Activated CD4-positive, alpha-beta T cell treated with anti-CD3 and anti-CD28 coated beads, Interleukin-2, amount 10 ng/mL, durations not matched to agents 7 days and 5 days (primary cell): ENCODE measurements around the gene PRPF8. TPM values are rescaled to one million over a fixed set of nuclear protein-coding genes. Genes with fewer than 3 reads are reported as not detected.
A peak's percentile ranks its signal among the peaks of the same experiment; 100 is the strongest.
"Not testable (repeated sequence)": the region's sequence is repeated elsewhere in the genome, so short reads cannot be mapped to it uniquely, and the experiment has no call there.

Source experiments
- CTCF ChIA-PET: fragments of 350-600 bp; sonication (Branson Sonifier 250); formaldehyde crosslinking; loops from one replicate; lab custom pipeline; 2021; ENCODE audit warnings: antibody characterized with exemption; lab: Charles Lee
- POLR2A ChIA-PET: fragments of 350-600 bp; sonication (Branson Sonifier 250); formaldehyde crosslinking; loops from one replicate; lab custom pipeline; 2021; ENCODE audit warnings: antibody characterized with exemption; lab: Charles Lee
- DNase-seq: peaks from one replicate; pipeline ENCODE4 v3.0.0-alpha.2; 2020
- H3K27ac Mint-ChIP-seq: one replicate; pipeline ENCODE4 v1.8.0; 2021; ENCODE audit warnings: mild to moderate bottlenecking, moderate library complexity, mixed read lengths
- H3K27me3 Mint-ChIP-seq: one replicate; pipeline ENCODE4 v1.8.0; 2021; ENCODE audit warnings: mixed read lengths
- H3K36me3 Mint-ChIP-seq: one replicate; pipeline ENCODE4 v1.8.0; 2021; ENCODE audit warnings: low read depth, mixed read lengths
- H3K4me1 Mint-ChIP-seq: one replicate; pipeline ENCODE4 v1.8.0; 2021; ENCODE audit warnings: mixed read lengths
- H3K4me3 Mint-ChIP-seq: one replicate; pipeline ENCODE4 v1.8.0; 2021; ENCODE audit warnings: mild to moderate bottlenecking, moderate library complexity, mixed read lengths
- H3K9me3 Mint-ChIP-seq: one replicate; pipeline ENCODE4 v1.8.0; 2021; ENCODE audit warnings: mixed read lengths
- total RNA-seq, 2 experiments: library from RNA; stranded (reverse); gene quantifications; one replicate each; pipeline ENCODE4 v1.2.3, GENCODE V29; 2021

The PRPF8 gene
- total RNA-seq, 2 experiments from 2014 or later, result 302 to 316 TPM

DNA sequence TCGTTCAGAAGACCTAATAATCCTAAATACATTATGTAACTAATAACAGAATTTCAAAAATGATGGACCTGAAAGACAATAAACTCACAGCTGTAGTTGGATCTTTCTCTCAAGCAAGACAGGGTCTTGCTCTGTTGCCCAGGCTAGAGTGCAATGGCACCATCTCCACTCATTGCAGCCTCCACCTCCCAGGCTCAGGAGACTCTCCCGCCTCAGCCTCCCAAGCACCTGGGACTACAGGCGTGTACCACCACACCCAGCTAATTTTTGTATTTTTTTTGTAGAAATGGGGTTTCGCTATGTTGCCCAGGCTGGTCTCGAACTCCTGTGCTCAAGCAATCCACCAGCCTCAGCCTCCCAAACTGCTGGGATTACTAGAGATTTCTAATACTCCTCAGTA lies 20.7 kb downstream of the PRPF8 start:
- peaks cover 53% of the 10 kb centered on the region for H3K36me3 Mint-ChIP-seq
- H3K27me3 Mint-ChIP-seq, DNase-seq, H3K4me1 Mint-ChIP-seq, H3K9me3 Mint-ChIP-seq, POLR2A ChIA-PET, H3K4me3 Mint-ChIP-seq: not testable (repeated sequence)
- CTCF ChIA-PET, result interaction anchor here (0.6 to 4.1 kb wide), 3 partner anchors 13 to 88 kb away, joined by 3 to 29 read pairs (median 3); partner anchors contain the start of gene RILP
- H3K27ac Mint-ChIP-seq, result peak overlapping the region; percentile 14

DNA sequence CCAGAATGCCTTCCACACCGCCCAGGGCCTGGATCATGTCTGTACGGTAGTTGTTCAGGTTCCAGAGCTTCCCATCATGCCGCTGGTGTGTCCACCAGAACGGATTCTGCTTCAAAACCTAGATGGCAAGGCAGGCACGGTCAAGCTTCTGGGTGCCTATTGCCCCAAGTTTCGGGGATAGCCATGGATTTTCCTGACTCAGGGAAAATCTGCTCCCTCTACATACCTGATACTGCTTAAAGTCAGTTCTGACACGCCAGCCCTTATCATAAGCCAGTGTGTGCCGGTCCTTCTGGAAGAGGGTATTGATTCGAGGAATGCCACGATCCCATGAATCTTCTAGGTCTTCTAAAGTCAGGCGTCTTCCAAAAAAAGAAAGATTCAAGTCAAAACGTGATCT lies 23.6 kb downstream of the PRPF8 start:
- Mint-ChIP-seq H3K27ac (no peak overlapping the region), H3K4me1 (peaks cover 1% of the 10 kb centered on the region), H3K9me3 (no peaks in the 10 kb centered on the region), H3K27me3 (no peaks in the 10 kb centered on the region), H3K4me3 (no peak overlapping the region), H3K36me3 (peaks cover 59% of the 10 kb centered on the region)
- DNase-seq, result no peak
- ChIA-PET POLR2A (no interaction called here), CTCF (interaction anchor here (0.6 to 4.1 kb wide), 5 partner anchors 8 to 15 kb away, joined by 3 to 29 read pairs (median 4); partner anchors contain the start of gene RILP)

- no peak overlapping the region for H3K4me3 Mint-ChIP-seq
Measured at GRCh38 chr17:1658100-1658499, 26.6 kb downstream of the PRPF8 start.

DNA sequence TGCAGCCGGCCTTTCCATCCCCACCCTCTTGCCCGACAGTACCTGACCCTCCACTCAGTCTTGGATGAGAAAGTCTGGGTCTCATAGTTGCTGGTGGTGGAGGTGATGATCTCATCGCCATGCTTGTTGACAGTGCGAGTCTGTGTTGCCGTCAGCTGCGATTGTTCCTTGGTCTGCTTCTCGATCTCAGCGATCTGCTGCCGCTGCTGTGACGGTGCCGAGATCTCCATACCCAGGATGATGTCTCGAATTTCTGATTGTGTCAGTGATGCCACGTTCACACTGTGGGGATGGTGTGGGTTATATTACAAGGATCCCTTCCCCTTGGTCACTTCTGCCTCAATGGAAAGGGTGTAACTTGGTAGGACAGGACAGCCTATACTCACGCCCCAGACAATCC lies 30.9 kb downstream of the PRPF8 start:
- Mint-ChIP-seq H3K36me3 (peaks cover 64% of the 10 kb centered on the region), H3K4me1 (peaks cover 4% of the 10 kb centered on the region), H3K4me3 (no peak overlapping the region), H3K27me3 (no peaks in the 10 kb centered on the region), H3K27ac (no peak overlapping the region), H3K9me3 (no peaks in the 10 kb centered on the region)
- DNase-seq, result no peak
- ChIA-PET POLR2A (no interaction called here), CTCF (interaction anchor here (2.7 kb wide), 1 partner anchor 16 kb away, joined by 14 read pairs; no protein-coding TSS in a partner anchor)

More at GRCh38 chr17:1658100-1658499, 26.6 kb downstream of the PRPF8 start:
- Mint-ChIP-seq H3K27me3 (no peaks in the 10 kb centered on the region), H3K9me3 (no peaks in the 10 kb centered on the region), H3K27ac (no peak overlapping the region), H3K4me1 (peaks cover 1% of the 10 kb centered on the region), H3K36me3 (peaks cover 80% of the 10 kb centered on the region)
- DNase-seq, result no peak
- ChIA-PET CTCF (interaction anchor here (0.8 to 1.6 kb wide), 7 partner anchors 9 to 222 kb away, joined by 3 to 7 read pairs (median 5); partner anchors contain the start of gene SCARF1), POLR2A (no interaction called here)

- POLR2A ChIA-PET, DNase-seq, H3K9me3 Mint-ChIP-seq, H3K4me3 Mint-ChIP-seq, H3K27me3 Mint-ChIP-seq, H3K4me1 Mint-ChIP-seq, H3K27ac Mint-ChIP-seq: not testable (repeated sequence)
- peaks cover 55% of the 10 kb centered on the region for H3K36me3 Mint-ChIP-seq
- CTCF ChIA-PET, result interaction anchor here (0.6 to 2.7 kb wide), 4 partner anchors 8 to 643 kb away, joined by 4 to 14 read pairs (median 7); no protein-coding TSS in a partner anchor
Measured at GRCh38 chr17:1652794-1653193, 31.9 kb downstream of the PRPF8 start.

- Mint-ChIP-seq H3K36me3 (peaks cover 47% of the 10 kb centered on the region), H3K4me1 (peaks cover 11% of the 10 kb centered on the region), H3K9me3 (no peaks in the 10 kb centered on the region), H3K27ac (no peak overlapping the region), H3K27me3 (no peaks in the 10 kb centered on the region), H3K4me3 (no peak overlapping the region)
- POLR2A ChIA-PET, result no interaction called here
- CTCF ChIA-PET, result interaction anchor here (1.1 to 2.7 kb wide), 4 partner anchors 9 to 66 kb away, joined by 3 to 14 read pairs (median 6); no protein-coding TSS in a partner anchor
- no peak for DNase-seq
Measured at GRCh38 chr17:1651559-1651844, 33.2 kb downstream of the PRPF8 start.

GRCh38 chr17:1650731-1651558 lies 33.7 kb downstream of the PRPF8 start:
- H3K27me3 Mint-ChIP-seq, result no peaks in the 10 kb centered on the region
- no peak overlapping the region for H3K27ac Mint-ChIP-seq
- ChIA-PET POLR2A (no interaction called here), CTCF (interaction anchor here (0.6 to 2.7 kb wide), 7 partner anchors 10 to 344 kb away, joined by 3 to 18 read pairs (median 4); partner anchors contain the start of gene SLC43A2)
- H3K4me1 Mint-ChIP-seq, result peaks cover 14% of the 10 kb centered on the region
- H3K9me3 Mint-ChIP-seq, result no peaks in the 10 kb centered on the region
- H3K36me3 Mint-ChIP-seq, result peaks cover 42% of the 10 kb centered on the region
- DNase-seq, result no peak
- H3K4me3 Mint-ChIP-seq, result no peak overlapping the region

- no peaks in the 10 kb centered on the region for H3K9me3 Mint-ChIP-seq
- ChIA-PET CTCF (interaction anchor here (0.6 to 3.0 kb wide), 29 partner anchors 9 to 394 kb away, joined by 3 to 29 read pairs (median 4); partner anchors contain the start of genes INPP5K, PRPF8 and SLC43A2), POLR2A (interaction anchor here (0.9 kb wide), 1 partner anchor 18 kb away, joined by 3 read pairs; no protein-coding TSS in a partner anchor)
- H3K4me3 Mint-ChIP-seq, result peak within 1 kb of the TSS; percentile 66
- DNase-seq, result no peak
- peaks cover 35% of the 10 kb centered on the region for H3K36me3 Mint-ChIP-seq
- no peaks in the 10 kb centered on the region for H3K27me3 Mint-ChIP-seq
- H3K27ac Mint-ChIP-seq, result peak within 1 kb of the TSS; percentile 72
- peaks cover 23% of the 10 kb centered on the region for H3K4me1 Mint-ChIP-seq
Measured at GRCh38 chr17:1649844-1650501, 34.7 kb downstream of the PRPF8 start, which contains the start of gene RILP. Gene RILP, minus strand, starts transcription at chr17:1649866. Its CDS starts 62 bp downstream, at chr17:1649804.

DNA sequence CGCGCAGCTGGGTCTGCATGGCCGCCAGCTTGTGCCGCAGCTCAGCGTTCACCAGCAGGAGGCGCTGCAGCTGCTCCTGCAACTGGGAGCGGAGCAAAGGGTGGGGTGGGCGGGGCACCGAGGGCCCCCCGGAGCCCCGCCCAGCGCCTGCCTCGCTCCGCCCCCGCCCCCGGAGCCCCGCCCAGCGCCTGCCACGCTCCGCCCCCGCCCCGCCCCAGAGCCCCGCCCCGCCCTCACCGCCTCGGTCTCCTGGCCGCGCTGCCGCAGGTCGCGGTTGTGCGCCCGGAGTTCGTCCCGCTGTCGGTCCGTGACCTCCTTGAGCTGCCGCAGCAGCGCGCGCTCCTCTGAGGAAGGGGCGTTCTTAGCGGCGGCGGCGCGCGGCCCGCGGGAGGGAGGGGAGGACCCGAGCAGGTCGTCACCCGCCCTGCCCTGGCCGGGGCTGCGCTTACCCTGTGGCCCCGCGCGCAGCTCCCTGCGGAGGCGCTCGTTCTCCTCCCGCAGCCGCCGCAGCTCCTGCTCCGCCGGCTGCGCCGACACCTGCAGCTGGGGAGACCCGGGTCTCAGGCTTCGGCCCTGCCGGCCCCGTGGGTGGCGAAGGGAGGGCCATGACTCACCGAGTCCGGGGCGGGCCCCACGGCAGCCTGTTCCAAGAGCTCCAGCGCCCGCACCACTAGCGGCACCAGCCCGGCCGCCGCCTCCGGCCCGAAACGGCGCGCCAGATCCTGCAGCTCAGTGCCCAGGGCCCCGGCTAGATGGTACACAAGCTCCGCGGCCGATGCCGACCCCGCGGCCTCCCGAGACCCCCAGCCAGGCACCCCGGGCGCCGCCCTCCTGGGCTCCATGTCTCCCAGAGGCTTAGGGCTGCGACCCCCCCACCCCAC lies 35.5 kb downstream of the PRPF8 start:
- Mint-ChIP-seq H3K4me1 (peaks cover 31% of the 10 kb centered on the region), H3K4me3 (peak overlapping the region; percentile 61), H3K36me3 (peaks cover 29% of the 10 kb centered on the region), H3K27me3 (no peaks in the 10 kb centered on the region), H3K9me3 (no peaks in the 10 kb centered on the region), H3K27ac (peak overlapping the region; percentile 72)
- CTCF ChIA-PET, result interaction anchor here (0.6 to 3.0 kb wide), 34 partner anchors 9 to 457 kb away, joined by 3 to 29 read pairs (median 4); partner anchors contain the start of genes INPP5K, PRPF8 and SLC43A2
- peak; percentile 94 for DNase-seq
- POLR2A ChIA-PET, result interaction anchor here (0.9 kb wide), 1 partner anchor 19 kb away, joined by 3 read pairs; no protein-coding TSS in a partner anchor

DNA sequence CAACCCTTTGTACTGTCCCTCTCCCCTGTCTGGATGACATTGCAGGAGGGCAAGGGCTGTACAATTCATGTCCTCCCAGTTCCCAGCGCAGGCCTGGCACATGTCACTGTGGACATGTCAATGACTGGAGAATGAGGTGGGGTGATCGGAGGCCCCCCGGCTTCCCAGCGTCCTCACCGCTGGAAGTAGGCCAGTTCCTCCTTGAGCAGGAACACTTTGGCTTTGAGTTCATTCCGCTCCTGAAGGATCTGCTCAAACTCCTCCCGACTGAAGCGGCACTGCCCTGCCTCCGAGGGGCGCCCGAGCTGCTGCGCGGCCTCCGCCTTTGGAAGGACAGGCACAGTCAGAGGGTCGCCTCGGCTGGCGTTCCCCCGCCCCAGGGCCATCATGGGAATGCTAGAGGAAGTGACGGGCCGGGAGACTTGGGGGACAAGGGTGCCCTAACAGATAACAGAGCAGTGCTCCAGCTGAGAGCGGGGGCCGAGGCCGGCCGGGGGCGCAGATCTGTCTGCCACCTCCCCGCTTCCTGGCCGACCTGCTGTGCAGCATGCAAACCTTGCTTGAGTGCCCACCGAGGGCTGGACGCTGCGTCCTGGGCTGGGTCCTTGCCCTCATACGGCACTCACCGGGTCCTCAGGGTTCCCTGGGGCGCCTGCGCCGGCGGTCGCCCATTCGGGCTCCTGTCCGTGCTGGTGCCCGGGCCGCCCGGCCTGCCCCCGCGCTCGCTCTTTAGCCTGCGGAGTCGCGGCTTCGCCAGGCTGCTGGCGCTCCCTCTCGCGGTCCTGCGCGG lies 36.3 kb downstream of the PRPF8 start:
- Mint-ChIP-seq H3K27ac (peak overlapping the region; percentile 64), H3K4me1 (peaks cover 34% of the 10 kb centered on the region), H3K36me3 (peaks cover 21% of the 10 kb centered on the region), H3K4me3 (peak overlapping the region; percentile 61), H3K9me3 (no peaks in the 10 kb centered on the region), H3K27me3 (no peaks in the 10 kb centered on the region)
- CTCF ChIA-PET, result interaction anchor here (0.6 to 3.0 kb wide), 22 partner anchors 8 to 456 kb away, joined by 3 to 29 read pairs (median 4); partner anchors contain the start of gene INPP5K
- no peak for DNase-seq
- POLR2A ChIA-PET, result no interaction called here

DNA sequence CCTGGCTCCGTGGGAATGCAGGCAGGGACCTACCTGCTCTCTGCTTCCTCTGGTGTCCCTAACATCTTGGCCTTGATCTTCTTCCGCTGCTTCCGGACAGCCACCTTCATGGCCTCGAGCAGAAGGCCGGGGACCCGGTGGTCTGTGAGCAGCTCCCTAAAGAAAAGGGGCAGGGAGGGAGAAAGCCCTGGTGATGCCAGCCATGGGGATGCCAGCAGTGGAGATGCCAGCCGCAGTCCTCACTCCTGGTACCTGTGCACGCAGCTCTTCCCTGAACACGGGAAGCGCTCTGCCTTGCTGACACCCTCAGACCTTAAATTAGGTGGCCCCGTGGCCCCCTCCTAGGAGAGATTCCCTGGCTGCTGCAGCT lies 36.9 kb downstream of the PRPF8 start:
- peaks cover 34% of the 10 kb centered on the region for H3K4me1 Mint-ChIP-seq

More for the DNA sequence above, 36.9 kb downstream of the PRPF8 start:
- ChIA-PET POLR2A (no interaction called here), CTCF (interaction anchor here (0.6 to 3.0 kb wide), 8 partner anchors 8 to 455 kb away, joined by 3 to 29 read pairs (median 10); no protein-coding TSS in a partner anchor)
- Mint-ChIP-seq H3K27me3 (no peaks in the 10 kb centered on the region), H3K9me3 (no peaks in the 10 kb centered on the region), H3K36me3 (peaks cover 15% of the 10 kb centered on the region), H3K4me3 (no peak overlapping the region), H3K27ac (no peak overlapping the region)
- DNase-seq, result no peak
